Stimulated activated CD4-positive, alpha-beta T cell treated with anti-CD3 and anti-CD28 coated beads, TNF-alpha, amount 100 ng/mL, for 24 hours (primary cell): ENCODE data around the gene ZC3H15.
A peak's percentile ranks its signal among the peaks of the same experiment; 100 is the strongest.
"Not testable (repeated sequence)": the region's sequence is repeated elsewhere in the genome, so short reads cannot be mapped to it uniquely, and the experiment has no call there.

Experiments
- DNase-seq, 3 experiments: peaks; one replicate each; pipeline ENCODE4 v3.0.0-alpha.2; 2020; ENCODE audit warnings: low read depth in 3 of 3

ZC3H15 gene

DNA sequence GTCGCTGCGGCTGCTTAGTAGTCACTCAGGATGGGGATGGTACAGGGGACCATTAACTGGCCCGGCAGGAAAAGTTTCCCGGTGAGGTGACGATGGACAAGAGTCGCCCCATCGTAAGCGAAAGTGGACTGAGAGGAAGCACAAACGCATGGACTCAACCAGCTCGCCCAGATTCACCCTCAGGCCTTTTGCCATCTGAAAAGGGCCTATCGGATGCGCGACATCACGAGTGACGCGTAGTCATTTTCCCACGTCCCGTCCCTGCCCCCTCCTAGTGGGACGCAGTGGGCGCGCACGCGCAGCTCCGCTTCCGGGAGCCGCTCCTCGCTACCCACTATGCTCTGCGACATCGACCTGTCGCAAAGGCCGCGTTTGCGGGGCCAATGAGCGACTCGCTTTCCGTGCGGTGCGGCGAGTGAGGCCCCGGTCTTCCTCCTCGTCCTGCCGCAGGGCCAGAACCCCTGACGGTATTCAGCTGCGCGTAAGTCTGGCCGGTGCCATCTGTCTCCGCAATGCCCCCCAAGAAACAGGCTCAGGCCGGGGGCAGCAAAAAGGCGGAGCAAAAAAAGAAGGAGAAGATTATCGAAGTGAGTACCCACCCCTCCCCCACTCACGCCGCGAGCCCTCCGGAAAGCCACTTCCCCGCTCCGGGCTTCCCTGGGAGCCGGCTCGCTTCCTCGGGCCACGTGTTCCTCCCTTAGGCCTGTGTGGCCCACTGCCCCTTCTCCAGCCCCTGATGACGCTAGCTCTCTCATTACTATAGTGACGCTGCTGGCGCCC is at the start of gene ZC3H15:
ZC3H15 (plus strand) TSS at position 390 of the 780 bp plus-strand sequence; CDS start at position 513, 123 bp downstream.
- DNase-seq: peak; percentile 90 to 94 (median 93)

DNA sequence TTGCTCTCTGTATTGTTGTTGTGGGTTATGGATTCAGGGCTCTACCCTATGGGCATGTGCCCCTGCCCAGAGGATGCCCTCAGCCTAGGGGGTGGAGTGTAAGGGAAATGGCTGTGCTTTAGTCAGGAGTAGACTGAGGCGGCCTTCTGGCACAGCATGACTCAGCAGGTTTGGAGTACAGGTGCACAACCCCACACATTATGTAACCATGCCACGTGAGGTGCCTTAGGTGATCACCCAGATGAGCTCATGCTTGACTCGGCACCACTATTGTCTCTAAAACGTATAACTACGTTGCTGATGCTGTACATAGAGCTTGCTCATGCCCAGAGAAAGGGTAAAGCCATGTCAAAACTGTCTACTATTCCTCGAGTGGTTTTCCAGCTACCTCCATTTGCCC is 48.3 kb upstream of the ZC3H15 start:
- DNase-seq: no peak

DNA sequence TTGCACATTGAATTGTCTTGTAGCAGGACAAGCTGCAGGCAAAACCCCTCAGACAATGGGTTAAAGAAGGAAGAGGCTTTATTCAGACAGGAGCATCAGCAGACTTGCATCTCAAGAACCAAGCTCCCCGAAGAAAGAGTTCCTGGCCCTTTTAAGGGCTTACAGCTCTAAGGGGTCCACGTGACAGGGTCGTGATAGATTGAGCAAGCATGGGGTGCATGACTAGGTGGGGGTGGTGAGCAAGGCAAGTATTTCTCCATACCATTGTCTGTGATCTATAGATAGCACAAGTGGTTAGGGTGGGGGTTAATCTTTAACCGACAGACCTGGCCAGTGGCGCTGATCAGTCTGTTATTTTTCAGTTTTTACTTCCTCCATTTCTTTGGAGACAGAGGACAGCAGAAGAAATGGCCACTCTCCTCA is 46.4 kb upstream of the ZC3H15 start:
- not testable (repeated sequence) for DNase-seq

DNA sequence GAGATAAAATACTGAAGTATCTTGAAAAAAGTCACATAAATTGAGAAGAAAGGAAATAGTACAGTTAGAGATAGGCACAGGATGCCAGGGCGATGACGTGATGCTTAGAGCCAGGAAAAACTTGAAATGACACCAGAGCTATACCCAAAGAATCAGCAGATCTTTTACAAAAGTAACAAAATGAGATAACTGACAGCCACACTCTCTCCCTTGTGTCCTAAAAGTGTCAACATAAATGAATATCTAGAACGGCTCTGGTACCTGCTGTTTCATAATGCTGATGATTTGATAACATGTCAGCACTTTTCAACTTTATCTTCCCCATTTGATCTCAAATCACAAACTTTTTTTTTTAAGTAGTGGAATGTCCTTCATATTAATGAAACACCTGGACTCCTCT is 45.6 kb upstream of the ZC3H15 start:
- no peak for DNase-seq

DNA sequence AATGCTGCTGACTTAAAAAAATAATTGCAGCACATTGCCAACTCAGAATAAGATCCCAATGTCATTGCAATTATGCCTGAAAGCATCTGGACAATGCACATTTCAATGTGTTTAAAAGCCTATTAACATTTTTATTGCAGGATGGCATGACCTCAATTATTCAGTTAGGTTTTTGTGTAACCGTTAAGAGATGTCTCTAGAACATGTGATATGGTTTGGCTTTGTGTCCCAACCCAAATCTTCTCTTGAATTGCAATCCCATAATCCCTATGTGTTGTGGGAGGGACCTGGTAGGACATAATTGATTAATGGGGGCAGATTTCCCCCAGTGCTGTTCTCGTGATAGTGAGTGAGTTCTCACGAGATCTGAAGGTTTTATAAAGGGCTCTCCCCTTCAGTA is 43.2 kb upstream of the ZC3H15 start:
- DNase-seq: no peak

DNA sequence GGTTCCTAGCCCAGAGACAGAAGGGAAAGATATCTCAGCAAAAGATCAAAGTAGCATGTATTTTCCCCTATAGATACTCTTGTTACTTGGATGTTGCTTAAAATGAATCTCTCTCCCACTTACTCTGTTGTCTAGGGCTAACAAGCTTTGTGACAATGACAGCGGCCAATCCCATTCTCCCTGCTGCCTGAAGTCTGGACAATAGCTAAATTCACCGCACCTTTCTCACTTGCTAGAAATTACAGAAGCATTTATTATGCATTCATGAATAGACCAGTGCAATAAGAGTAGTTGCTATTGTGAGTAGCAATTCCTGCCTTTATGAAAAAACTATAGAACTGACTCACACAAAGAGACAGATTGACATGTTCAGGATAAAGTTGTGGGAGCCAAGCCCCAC is 42.2 kb upstream of the ZC3H15 start:
- DNase-seq: no peak

DNA sequence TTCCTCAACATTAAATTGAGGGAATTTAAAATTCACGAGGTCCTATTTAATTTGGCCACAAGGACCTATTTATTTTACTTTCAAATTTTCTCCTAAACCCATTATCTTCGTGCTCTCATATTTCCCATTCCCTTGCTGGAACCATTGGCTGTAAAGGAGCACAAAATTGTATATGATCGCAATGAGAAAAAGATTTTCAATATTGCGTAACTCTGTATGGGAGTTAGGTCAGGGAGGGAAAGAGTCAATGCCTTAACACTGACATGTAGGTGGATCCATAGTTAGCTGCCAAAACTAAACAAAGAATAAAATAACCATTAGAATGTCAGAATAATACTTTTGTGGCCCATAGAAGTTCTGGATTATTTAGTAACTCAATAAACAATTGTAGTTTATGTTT is 40.6 kb upstream of the ZC3H15 start:
- DNase-seq: no peak

DNA sequence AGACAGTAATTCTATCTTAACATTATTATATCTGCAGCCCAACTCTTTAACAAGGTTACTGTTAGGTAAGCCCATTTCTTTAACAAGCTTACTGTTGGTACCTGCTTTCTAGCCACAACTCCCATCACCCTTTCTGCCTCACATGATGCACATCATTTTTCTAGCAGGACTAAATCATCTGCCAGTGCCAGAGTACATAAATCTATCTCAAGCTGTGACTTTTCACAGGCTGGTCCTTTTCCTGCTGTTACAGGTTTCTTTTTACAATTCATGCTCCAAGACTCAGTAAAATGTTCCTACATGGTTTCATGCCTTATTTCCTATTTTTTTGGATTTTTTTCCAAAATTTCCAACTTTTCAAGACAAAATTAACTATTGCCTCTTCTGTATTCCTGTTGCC is 30.4 kb upstream of the ZC3H15 start:
- DNase-seq: no peak

DNA sequence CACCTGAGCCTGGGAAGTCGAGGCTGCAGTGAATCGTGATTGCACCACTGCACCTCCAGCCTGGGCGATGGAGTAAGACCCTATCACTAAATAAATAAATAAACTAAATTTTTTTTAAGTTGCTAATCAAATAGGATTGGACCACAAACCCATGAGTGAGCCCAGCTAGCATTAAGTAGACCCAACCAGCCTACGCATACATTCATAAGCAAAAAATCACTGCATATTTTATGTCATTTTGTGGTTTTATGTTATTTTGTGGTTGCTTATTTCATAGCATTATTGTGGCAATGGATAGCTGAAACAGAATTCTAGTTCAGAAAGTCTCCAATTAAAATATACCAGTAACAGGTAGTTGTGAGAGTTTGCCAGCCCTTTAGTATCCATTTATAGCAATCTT is 29.1 kb upstream of the ZC3H15 start:
- no peak for DNase-seq

DNA sequence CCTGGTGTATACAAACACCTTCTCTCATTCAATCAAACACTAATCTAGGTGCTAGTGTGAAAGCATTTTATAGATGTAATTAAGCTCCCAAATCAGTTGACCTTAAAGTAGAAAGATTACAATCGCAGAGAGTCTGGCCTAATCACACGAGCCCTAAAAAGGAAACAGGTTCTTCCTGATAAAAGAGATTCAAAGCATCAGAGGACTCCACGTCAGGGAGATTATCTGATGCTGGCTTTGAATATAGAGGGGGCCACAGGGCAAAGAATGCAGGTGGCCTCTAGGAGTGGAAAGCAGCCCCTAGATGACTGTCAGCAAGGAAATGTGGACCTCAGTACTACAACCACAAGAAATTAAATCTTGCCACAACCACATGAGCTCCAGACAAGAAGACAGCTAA is 28.2 kb upstream of the ZC3H15 start:
- DNase-seq: no peak

DNA sequence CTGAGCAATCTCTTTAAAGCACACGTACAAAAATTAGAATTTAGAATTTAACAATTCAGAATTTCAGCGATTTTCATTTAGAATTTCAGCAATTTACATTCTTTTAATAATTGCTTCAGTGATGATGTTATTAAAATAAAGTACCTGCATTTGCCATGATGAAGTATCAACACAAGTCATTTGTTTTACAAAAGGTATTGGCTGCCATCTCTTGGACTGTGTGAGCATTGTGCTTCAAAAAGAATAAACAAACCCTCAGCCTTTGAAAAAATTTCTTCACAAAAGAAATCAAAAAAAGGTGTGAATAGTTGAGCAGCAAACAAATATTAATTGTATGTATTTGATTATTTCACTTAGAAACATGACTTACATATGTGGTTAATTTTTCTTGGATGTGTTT is 27.1 kb upstream of the ZC3H15 start:
- DNase-seq: no peak

DNA sequence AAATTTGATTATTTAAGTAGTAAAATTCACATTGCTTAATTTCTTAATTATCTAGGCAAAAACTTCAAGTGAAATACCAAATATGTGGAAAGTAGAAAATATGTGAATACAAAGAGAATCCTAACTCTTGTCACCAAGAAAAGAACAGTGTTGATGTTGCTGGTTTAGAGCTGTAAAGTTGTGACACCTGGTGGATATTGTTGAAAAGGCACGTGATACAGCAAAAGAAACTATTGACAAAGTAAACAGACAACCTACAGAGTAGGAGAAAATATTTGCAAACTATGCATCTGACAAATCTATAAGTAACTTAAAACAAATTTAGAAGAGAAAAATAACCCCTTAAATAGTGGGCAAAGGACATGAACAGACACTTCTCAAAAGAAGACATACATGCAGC is 25.6 kb upstream of the ZC3H15 start:
- no peak for DNase-seq

DNA sequence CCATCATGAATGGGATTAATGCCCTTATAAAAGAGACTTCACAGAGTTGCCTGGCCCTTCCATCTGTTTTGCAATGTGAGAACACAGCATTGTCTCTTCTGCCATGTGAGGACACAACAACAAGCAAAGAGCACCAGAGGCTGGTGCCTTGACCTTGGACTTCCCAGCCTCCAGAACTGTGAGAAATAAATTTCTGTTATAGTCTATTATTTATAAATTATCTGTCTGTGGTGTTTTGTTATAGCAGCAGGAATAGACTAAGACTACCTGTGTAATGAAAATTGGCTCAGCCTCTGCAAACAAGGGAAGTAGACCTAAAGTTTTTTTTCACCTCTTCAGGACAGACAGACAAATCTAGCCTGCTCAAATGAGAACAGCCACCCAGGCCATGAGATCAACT is 19.3 kb upstream of the ZC3H15 start:
- no peak for DNase-seq

DNA sequence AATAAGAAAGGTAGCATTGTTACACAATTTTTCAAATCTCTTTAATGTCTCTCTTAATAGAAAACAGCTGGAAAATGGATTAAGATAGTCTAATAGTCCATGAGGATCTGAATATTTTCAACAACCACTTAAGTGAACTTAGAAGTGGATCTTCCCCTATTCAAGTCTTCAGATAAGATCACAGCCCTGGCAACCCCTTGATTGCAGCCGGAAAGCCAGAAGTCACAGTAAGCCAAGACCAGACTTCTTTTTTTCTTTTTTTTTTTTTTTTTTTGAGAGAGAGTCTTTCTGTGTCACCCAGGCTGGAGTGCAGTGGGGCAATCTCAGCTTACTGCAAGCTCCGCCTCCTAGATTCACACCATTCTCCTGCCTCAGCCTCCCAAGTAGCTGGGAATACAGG is 18.6 kb upstream of the ZC3H15 start:
- no peak for DNase-seq

DNA sequence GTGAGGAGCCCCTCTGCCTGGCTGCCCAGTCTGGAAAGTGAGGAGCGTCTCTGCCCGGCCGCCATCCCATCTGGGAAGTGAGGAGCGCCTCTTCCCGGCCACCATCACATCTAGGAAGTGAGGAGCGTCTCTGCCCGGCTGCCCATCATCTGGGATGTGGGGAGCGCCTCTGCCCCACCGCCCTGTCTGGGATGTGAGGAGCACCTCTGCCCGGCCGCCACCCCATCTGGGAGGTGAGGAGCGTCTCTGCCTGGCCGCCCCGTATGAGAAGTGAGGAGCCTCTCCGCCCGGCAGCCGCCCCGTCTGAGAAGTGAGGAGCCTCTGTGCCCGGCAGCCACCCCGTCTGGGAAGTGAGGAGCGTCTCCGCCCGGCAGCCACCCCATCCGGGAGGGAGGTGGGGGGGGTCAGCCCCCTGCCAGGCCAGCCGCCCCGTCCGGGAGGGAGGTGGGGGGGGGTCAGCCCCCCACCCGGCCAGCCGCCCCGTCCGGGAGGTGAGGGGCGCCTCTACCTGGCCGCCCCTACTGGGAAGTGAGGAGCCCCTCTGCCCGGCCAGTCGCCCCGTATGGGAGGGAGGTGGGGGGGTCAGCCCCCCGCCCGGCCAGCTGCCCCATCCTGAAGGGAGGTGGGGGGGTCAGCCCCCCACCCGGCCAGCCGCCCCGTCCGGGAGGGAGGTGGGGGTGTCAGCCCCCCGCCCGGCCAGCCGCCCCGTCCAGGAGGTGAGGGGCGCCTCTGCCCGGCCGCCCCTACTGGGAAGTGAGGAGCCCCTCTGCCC is 13.2 kb upstream of the ZC3H15 start:
- DNase-seq: not testable (repeated sequence)

DNA sequence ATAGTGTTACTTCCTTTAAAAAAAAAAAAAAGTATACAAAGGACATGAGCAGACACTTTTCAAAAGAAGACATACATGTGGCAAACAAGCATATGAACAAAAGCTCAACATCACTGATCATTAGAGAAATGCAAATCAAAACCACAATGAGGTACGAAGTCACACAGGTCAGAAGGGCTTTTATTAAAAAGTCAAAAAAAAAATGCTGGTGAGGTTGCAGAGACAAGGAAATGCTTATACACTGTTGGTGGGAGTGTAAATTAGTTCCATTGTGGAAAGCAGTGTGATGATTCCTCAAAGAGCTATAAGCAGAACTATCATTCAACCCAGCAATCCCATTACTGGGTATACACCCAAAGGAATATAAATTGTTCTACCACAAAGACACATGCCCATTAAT is 11.8 kb upstream of the ZC3H15 start:
- DNase-seq: not testable (repeated sequence)

DNA sequence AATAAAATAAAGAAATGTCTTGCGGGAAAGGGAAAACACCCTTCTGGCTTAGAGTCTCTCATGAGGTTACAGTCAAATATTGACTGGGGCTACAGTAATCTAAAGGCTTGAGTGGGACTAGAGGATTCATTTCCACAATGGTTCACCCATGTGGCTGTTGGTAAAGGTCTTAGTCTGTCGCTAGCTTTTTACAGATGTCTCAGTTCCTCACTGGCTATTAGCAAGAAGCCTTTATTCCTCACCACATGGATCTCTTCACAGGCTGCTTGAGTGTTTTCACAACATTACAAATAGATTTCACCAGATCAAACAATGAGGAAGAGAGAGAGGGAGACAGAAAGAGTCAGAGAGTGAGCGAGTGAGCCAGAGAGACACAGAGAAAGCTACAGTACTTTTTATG is 8.3 kb upstream of the ZC3H15 start:
- no peak for DNase-seq

DNA sequence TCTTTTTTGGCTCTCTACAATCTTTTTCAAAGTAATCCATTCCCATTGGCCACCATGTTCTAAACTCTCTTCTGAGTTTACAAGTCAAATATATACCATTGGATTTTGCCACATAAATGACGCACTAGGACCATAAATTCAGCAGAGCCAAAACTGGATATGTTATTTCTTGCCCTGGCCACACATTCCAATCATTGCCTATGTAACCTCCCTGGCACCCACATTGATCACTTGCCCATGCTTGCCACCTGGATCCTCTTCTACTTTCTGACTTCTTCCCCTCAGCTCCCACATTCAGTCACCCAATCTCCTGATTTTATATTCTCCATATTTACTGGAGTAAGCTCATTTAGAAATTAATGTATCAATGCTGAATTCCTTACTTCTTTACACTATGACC is 5.1 kb upstream of the ZC3H15 start:
- no peak for DNase-seq

DNA sequence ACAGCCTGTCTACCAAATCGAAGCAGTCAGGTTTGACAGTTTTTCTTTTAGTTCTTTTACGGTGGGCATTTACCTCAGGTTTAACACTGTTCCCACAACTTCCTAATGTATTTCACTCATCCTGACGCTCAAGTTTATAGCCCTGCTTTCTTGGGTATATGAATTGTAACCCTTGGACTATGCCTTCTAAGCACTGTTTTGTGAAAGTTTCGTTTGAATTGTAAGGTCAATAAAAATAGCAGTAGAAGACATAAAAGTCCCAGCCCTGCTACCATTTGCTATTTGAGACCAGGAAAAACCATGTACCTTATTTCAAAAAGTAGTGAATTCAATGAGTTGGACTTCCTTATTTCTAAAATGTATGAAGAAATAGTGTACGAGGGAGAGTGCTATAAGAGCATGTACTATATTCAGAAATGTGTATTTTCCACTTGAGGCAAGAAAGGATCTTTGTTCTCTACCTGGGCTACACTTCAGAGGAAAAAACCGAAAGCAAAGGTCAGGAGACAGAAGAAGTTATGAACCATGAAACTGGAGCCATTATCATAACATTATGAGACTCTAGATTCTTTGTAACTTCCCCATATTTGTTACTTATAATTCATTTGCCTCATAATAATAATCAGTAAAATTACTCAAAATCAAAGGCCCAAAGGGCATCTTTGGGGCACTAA is 1.9 kb upstream of the ZC3H15 start:
- no peak for DNase-seq

DNA sequence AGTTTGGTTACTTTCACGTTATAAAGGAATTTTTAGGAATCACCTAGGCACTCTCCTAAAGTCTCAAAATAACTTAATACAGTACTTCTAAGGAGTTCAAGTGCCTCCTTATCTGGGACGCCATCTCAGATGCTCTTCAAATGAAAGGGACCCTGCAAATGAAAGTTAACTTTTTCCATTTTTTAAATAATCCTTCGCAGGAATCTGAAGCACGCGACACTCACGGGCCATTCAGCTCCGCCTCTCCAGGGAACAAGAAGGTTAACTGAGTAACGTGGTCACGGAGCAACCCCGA is 537 bp upstream of the ZC3H15 start:
- DNase-seq: no peak

DNA sequence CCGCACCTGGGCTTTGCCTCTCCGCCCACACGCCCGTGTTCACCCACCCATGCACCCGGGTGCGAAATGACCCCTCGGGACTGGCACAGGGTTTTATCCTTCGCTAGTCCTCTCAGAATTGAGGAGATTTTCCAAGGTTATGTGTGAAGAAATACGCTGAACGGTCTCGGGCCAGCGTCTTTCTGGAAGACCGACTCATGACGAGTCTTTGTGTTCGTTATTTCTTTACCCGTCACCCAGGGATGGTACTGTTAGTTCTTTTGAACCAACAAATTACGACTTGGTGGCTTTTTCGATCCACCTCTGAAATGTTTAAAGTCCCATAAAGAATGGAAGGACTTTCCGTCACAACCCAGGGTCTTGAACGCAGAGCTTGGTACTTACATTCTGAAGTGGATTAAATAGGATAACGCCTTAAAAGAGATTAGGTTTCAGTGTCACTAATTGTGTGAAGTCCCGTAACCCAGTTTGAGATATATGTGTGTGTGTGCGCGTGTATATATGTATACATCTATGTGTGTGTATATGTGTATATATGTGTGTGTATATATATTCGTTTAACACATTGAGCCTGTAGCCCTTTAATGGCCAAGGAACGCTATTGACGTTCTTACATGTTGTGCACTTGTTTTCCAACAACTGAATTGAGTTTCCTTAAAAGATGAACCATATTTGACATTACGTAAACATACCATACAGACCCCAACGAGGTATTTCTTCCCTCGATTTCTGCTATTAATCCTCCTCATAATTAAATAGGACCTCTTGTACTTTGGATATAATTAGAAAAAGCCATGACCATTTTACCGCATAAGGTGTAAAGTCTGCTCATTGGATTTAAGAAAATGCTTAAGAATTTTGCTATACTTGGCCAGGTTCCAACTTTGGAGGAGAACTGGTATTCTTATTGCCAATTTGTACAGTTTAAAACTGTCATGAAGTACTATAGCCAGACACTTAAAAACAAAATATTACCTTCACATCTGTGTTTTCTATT is 889 bp downstream of the ZC3H15 start:
- no peak for DNase-seq
